ENCODE results near the gene SHANK2. TPM values are rescaled to one million over a fixed set of nuclear protein-coding genes. Genes with fewer than 3 reads are reported as not detected.

Gene SHANK2
- total RNA-seq, 1 donor from 2014 or later = 16.0 TPM

DNA sequence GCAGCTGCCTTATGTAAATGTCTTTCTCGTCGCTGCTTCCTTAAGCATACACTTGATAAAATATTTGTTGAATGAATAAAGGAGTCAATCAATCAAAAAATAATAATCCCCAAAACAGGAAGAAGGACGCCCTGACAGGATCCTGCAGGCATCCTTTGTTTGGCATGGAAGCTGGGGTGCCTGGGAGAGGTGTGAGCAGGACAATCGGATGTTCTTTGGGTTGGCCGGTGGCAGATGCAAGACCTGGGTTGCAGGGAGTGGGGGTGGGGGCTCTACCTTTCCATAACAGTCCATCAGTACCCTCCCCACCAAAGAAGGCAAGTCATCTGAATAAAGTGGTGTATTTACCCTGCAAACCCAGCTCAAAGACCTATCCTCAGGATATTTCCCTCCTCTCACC, 1.4 kb upstream of the SHANK2 start:
- Histone ChIP-seq H3K4me3 (ENCODE audit: low read depth, low read length) (no peak overlapping the region), H3K36me3 (ENCODE audit: control insufficient read depth, insufficient read depth, low read length) (no peaks in the 10 kb centered on the region), H3K27me3 (ENCODE audit: control insufficient read depth, insufficient read depth, low read length) (no peaks in the 10 kb centered on the region)
- TF ChIP-seq CTCF (IDR thresholded peaks at IDR 0.05; ENCODE audit: insufficient read depth, low read length, poor library complexity, severe bottlenecking) = no peak
- DNase-seq (ENCODE audit: low read depth) = no peak

- Histone ChIP-seq H3K4me3 (ENCODE audit: low read depth, low read length) (peak overlapping the region; percentile 56), H3K27me3 (ENCODE audit: control insufficient read depth, insufficient read depth, low read length) (no peaks in the 10 kb centered on the region), H3K36me3 (ENCODE audit: control insufficient read depth, insufficient read depth, low read length) (no peaks in the 10 kb centered on the region)
- TF ChIP-seq CTCF (IDR thresholded peaks at IDR 0.05; ENCODE audit: insufficient read depth, low read length, poor library complexity, severe bottlenecking) = no peak
- peak; percentile 89 for DNase-seq (ENCODE audit: low read depth)
These were observed 673 bp upstream of the SHANK2 start for GRCh38 chr11:71252770-71253730.

DNA sequence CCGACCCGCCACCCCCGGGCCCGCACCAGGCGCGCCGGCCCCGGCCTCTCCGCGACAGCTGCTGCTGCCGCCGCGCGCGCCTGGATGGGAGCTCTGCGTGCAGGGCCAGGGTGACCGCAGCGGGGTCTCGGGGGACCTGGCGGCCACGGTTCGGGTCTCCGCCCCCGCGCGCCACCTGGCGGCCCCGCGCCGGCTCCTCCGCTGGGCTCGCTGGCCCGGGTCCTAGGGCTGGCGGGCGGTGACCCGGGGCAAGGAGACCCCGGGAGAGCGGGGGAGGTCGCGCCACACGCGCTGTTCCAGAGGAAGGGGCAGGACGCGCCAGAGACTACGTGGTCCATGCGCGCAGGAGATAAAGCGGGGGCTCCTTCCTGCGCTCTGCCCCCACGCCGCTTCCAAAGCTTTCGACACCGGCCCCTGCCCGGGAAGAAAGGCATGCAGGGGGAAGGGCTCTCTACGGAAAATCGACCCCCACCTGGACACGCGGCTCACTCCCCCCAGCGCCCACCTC, 562 bp downstream of the SHANK2 start:
- Histone ChIP-seq H3K4me3 (ENCODE audit: low read depth, low read length) (peak overlapping the region; percentile 56), H3K27me3 (ENCODE audit: control insufficient read depth, insufficient read depth, low read length) (no peaks in the 10 kb centered on the region), H3K36me3 (ENCODE audit: control insufficient read depth, insufficient read depth, low read length) (no peaks in the 10 kb centered on the region)
- TF ChIP-seq CTCF (IDR thresholded peaks at IDR 0.05; ENCODE audit: insufficient read depth, low read length, poor library complexity, severe bottlenecking) = no peak
- DNase-seq (ENCODE audit: low read depth) = no peak

DNA sequence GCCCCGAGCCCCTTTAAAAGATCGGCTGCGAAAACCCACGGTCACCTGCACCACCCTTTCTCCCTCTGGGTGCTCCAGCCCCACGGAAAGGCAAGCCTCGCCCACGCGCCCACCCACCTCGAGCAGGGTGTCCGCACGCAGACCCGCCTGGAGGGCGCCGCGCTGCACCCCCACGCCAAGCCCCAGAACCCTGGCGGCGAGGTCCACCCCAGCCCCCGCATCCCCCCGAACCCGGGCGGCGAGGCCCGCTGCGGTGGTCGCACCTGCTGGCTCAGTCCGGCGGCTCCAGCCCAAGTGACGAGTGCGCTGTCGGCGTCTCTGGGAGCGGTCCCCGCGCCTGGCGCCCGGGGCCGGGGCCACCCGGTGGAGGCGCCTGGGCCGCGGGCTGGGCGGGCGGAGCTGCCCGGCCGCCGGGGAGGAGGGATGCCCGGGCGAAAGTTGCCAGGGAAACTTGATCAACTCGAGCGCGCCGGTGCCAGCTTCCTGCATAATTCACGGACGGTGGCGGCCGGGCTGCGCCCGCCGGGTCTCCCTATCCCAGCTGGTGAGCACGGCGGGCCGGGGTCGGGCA, 1.1 kb downstream of the SHANK2 start:
- DNase-seq (ENCODE audit: low read depth) = no peak
- H3K27me3 ChIP-seq (ENCODE audit: control insufficient read depth, insufficient read depth, low read length) = no peaks in the 10 kb centered on the region
- peak overlapping the region; percentile 56 for H3K4me3 ChIP-seq (ENCODE audit: low read depth, low read length)
- no peaks in the 10 kb centered on the region for H3K36me3 ChIP-seq (ENCODE audit: control insufficient read depth, insufficient read depth, low read length)
- TF ChIP-seq CTCF (IDR thresholded peaks at IDR 0.05; ENCODE audit: insufficient read depth, low read length, poor library complexity, severe bottlenecking) = no peak

DNA sequence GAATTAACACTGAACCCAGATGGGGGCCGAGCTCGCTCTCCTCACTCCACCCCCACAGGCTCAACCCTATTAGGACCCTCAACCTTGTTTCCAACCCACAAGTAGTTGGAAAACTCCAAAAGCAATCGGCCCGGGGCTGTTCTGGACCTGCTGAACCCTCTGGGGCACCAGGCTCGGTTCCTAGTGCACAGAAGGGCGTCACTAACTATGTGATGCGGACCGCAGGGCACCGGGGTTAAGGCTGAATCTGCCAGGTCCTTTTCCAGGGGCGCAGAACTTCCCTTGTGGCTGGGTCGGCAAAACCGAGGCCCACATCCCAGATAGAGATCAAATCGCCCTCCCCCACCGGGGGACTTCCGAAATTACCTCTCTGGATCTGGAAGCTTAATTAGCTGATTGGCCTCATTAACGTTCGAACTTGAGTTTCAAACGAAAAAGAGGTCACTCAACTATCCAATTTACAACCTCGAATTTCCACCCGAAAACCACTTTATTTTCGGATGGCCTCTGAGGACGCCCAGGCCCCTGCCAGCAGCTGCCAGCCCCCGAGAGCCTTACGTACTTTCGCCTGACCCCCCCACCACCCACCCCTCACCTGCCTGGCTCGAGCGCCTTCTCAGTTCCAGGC, 1.7 kb downstream of the SHANK2 start:
- no peak for DNase-seq (ENCODE audit: low read depth)
- Histone ChIP-seq H3K4me3 (ENCODE audit: low read depth, low read length) (peak overlapping the region; percentile 56), H3K27me3 (ENCODE audit: control insufficient read depth, insufficient read depth, low read length) (no peaks in the 10 kb centered on the region), H3K36me3 (ENCODE audit: control insufficient read depth, insufficient read depth, low read length) (no peaks in the 10 kb centered on the region)
- TF ChIP-seq CTCF (IDR thresholded peaks at IDR 0.05; ENCODE audit: insufficient read depth, low read length, poor library complexity, severe bottlenecking) = no peak
